NCI-H1048 (cell line): ENCODE data around the gene CSRNP3.
"Not testable (repeated sequence)": the region's sequence is repeated elsewhere in the genome, so short reads cannot be mapped to it uniquely, and the experiment has no call there.

Experiments
- DNase-seq: peaks from one replicate; lab custom pipeline; 2025; lab: John Stamatoyannopoulos, UW

CSRNP3 gene

DNA sequence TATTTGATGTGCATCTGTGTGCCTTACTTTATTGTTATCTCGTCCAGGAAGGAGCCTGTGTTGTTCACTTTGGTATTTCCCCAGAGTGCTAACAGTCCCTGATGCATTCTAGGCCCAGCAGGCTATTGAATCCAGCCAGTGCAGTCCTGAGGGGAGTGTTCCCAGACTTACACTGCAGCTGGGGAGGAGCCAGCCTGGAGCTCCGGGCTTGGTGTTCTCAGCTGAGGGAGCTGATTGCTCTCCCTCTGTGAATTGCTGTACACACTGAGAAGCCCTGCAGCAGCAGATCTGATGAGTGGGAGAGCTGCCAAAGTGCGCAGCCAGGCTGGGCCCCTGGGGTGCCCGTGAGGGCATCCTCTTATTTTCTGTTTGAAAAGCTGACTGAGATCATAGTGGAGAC is 165.4 kb downstream of the CSRNP3 start:
- no peak for DNase-seq

DNA sequence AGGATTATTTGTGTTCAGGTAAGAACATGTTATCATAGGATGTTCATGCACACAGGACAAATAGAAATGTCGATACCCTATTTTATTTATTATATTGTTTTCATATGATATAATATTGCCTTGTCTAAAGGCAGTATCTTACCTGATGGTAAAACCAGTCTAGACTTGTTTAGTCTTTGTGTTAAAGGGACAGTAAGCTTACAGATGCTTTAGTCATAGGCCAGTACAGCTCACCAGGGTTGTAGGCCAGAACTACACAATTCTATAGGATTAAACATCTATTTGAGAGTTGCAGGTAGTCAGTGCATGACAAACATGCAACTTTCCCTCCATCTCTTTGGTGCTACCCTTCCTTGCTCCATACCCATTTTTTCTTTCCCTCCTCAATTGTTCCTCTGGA is 166.0 kb downstream of the CSRNP3 start:
- no peak for DNase-seq

DNA sequence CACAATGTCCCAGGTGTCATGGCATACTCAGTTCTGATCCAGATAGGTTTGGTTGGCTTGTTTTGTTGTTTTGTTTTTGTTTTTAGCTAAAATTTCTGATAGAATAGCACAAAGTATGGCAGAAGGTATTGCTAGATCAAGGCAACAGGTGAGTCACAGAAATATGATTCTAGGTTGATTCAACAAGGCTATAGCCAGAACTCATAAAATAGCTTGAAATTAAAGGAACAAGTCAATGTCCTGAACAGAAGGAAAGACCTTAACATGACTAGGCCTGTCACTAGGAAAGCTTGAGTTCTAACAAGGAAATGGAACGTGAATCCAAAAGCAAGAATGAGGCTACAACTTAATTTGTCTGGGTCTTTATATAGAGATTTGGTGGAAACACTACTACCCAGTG is 167.5 kb downstream of the CSRNP3 start:
- DNase-seq = no peak

DNA sequence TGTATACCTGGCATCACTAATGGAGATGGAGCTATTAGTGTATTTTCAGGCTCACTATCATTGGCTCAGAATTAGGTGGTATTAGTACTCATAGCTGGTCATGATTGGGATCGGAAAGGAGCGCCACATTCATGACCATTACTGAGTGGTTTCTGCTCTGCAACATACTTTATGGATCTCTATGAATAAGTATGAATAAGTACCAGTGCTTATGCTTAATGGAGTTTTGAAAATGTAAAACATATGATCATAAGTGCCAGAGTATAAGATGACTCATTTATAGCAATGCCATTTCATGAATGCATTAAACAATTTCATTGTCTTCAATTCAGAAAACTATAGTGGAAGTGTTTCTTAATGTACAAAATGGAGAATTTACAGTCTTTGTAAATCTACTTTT is 167.9 kb downstream of the CSRNP3 start:
- no peak for DNase-seq

DNA sequence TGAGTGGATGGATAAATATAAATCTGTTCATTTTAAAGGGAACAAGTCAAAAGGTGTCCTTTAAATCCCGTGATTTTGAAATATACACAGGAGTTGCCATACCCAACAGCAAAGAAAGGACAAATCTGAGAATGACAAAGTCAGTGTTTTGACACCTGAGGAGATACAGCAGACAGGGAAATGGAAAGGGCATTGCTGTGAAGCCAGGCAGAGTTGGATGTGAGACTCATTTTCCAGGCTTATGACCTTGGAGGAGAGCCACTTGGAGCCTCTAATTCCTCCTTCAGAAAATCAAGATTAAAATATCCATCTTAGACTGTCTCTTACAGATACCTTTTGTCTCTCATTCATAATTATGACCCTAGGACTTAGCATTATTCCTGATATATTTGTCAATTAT is 170.0 kb downstream of the CSRNP3 start:
- DNase-seq = no peak

DNA sequence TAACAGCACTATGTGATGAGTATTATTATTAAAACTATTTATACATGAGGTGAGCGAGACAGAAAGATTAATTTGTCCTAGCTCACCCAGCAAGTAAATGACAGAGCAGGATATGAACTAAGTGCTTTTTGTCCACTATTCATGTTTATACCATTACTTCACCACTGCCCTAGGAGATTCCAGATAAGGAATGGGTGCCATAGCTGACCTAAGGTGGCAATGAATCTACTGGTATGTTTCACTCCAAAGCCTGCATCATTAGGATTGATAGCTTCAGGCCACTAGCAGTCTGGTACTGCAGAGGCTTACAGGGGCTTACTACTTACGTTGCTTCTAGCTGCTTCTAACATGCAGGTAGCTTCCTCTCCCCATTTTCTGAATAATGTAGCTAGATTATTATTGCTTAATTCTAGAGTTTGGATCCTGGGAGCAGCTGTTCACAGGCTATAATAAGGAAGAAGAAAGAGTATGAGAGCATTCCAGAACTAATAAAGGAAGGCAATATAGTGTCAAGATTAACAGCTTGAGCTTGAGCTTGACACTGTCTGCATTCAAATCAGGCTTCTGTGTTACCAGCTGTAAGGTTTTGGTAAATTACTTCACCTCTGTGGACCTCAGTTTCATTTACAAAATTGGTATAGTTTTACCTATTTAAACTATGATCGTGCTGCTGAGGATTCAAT is 170.9 kb downstream of the CSRNP3 start:
- no peak for DNase-seq

DNA sequence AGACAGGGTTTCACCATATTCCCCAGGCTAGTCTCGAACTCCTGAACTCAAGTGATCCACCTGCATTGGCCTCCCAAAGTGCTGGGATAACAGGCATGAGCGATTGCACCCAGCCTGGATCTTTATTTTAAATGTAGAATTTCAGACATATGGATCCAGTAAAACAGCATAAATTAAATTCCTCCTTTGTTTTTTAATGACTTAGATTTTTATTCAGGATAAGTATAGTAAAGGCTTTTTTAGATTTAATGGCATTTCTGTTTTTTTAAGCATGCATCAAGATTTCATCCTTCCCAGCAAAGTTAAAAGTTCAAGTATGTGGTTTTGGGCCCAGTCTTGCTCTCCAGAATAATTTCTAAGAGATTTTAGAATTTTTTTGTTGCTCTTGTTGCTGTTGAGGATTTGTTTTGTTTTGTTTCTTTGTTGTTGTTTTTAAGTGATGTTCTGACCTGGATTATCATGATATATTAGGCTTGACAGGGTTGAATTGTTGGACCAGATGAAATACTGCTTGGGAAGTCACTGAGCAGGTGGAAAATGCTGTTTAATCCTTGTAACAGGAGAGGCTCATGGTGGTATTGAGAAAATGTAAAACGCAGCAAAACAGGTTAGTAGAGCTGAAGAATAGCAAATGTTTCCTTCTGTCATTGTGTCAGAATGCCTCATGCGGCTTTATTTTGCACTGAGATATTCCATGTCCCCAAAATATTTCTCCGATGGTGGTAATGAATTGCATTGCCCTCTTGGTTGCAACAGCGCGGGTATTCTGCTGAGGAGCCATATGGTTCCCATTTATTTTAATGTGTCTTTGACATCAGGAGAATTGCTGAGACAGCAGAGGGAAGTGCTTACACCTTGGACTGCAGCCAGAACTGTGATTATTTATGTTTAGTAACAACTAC is 176.7 kb downstream of the CSRNP3 start:
- DNase-seq = peak; percentile 21

DNA sequence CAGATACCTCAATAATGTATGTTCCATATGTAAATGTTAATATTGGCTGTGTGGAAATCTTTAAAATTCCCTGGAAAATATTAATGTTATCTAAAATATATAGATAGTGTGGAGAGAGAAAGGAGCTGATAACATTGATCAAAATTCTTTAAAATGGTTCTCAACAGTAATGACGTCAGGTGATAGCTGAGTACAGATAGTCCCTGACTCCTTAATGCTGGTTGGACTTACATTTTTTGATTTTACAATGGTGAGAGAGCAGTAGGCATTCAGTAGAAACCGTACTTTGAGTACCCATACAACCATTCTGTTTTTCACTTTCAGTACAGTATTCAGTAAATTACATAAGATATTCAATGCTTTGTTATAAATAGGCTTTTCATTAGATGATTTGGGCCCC is 177.9 kb downstream of the CSRNP3 start:
- DNase-seq = no peak

DNA sequence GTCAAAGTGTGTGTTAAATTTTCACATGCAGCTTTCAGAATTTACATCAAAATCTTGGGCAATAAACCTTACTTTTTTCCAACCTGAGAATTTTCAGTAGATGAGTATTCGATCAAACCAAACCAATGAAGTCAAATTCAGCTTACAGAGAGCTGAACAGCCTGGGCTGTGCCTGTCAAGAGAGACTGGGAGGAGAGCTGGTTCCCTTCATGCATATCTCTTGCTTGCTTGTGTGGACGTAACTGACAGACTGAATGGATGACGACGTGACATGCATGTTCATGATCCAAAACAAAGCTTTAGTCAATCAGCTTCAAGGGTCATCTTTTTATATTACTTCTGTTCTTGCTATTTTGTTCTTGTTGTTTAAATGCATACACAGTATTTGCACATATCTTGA is 179.3 kb downstream of the CSRNP3 start:
- no peak for DNase-seq

DNA sequence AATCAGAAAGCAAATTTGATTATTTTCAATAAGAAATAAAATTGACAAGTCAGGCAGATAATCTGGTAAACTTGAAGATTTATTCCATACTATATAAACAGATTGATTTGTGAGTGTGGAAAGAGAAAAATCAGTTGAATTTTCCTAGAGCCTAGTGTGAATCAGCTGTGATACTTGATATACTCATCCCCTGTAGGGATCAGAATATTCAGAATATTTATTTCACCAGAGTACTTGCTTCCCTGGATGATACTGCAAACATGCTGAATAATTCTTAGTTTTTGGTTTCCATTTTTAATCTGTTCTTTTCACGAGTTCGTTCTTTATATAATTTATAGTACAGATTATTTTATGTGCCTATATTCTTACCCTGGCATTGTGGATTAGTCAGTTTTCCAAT is 181.7 kb downstream of the CSRNP3 start:
- no peak for DNase-seq

DNA sequence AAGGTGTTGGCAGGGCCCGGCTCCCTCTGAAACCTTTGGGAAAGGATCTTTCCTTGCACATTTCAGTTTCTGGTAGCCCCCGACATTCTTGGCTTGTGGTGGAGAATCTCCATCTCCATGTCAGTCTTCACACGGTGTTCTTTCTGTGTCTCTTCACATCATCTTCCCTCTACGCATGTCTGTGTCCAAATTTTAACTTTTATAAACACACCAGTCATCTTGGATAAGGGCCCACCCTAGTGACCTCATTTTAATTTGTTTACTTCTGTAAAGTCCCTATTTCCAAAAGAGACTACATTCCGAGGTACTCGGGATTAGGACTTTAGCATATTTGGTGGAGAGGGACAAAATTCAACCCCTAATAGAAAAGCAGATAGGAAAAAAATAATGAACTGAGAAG is 186.2 kb downstream of the CSRNP3 start:
- no peak for DNase-seq

DNA sequence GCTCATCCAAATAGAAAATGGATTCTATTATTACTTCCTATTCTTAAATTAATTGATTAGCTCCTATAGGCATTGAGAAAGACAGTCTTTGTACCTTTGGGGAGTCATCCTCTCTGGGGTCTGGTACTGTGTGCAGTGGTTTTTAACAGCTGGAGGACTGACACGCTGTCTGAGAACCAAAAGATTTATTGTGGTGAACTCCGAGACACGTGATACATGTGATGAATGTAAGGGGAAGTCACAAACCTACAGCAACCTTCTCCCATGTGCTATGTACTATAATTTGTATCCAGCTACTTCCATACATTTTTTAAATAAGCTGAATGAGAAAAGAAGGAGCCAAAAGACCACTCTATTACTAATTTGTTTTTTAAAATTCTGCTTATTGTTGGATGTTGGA is 190.9 kb downstream of the CSRNP3 start:
- DNase-seq = no peak

DNA sequence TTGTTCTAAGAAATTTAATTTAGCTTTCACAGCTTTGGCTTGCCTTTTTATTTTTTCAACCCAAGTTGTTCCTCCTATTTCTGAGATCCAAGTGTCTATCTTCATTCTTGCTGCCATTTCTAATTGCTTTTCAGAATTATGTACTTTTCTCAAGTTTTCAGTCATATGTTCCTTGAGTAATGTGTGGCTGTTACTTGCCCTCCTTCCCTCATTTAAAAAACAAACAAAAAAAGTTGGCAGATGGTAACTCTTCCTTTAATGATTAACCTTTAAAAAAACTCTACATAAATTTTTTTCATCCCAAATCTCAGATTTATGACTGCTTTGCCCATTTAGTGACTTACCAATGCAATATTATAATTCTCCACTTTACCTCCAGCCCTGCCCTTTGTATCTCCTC is 193.2 kb downstream of the CSRNP3 start:
- DNase-seq = no peak

DNA sequence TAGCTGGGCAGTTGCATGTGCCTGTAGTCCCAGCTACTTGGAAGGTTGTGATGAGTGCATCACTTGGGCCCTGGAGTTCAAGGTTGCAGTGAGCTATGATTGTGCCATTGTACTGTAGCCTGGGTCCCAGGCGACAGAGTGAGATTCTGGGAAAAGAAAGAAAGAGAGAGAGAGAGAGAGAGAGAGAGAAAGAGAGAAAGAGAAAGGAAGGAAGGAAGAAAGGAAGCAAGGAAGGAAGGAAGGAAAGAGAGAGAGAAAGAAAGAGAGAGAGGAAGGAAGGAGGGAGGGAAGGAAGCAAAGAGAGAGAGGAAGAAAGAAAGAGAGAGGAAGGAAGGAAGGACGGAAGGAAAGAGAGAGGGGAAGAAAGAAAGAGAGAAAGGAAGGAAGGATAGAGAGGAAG is 196.1 kb downstream of the CSRNP3 start:
- no peak for DNase-seq

DNA sequence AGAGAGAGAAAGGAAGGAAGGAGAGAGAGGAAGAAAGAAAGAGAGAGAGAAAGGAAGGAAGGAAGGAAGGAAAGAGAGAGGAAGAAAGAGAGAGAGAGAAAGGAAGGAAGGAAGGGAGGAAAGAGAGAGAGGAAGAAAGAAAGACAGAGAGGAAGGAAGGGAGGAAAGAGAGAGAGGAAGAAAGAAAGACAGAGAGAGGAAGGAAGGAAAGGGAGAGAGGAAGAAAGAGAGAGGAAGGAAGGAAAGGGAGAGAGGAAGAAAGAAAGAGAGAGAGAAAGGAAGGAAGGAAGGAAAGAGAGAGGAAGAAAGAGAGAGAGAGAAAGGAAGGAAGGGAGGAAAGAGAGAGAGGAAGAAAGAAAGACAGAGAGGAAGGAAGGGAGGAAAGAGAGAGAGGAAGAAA is 196.6 kb downstream of the CSRNP3 start:
- DNase-seq = not testable (repeated sequence)

DNA sequence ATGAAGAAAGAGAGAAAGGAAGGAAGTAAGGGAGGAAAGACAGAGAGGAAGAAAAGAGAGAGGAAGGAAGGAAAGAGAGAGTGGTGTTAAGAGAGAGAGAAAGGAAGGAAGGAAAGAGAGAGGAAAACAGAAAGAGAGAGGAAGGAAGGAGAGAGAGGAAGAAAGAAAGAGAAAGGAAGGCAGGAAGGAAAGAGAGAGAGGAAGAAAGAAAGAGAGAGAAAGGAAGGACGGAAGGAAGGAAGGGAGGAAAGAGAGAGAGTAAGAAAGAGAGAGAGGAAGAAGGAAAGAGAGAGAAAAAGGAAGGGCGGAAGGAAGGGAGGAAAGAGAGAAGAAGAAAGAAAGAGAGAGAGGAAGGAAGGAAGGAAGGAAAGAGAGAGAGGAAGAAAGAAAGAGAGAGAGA is 197.1 kb downstream of the CSRNP3 start:
- DNase-seq = no peak

DNA sequence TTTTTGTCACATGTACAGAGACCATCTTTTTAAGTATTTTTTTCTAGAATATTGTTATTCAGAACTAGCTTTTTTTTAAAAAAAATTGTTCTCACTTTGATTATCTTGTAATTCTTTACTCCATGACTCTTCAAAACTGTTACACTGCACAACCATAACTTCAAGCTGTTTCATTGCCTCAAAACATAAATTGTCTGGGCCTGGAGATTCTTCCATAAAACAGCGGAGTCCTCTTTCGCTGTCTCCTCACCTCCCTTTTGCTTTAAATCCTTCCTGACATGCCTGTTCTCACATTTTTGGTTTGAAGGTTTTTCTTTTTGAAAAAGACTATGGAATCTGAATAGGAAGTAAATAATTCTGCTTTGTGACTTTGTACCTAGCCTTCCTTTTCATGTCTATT is 197.9 kb downstream of the CSRNP3 start:
- no peak for DNase-seq

DNA sequence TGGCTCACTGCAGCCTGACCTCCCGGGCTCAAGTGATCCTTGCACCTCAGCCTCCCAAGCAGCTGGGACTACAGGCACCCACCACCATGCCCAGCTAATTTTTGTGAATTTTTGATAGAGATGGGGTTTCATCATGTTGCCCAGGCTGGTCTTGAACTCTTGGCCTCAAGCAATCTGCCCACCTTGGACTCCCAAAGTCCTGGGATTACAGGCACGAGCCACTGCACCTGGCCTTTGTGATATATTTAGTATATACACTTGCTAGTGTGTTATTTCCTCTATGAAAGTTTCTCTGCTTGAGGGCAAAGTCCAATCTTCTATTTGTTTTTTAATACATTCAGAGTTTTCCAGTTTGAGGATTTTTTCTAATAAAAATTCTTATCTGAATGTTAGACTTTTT is 205.3 kb downstream of the CSRNP3 start:
- DNase-seq = no peak

DNA sequence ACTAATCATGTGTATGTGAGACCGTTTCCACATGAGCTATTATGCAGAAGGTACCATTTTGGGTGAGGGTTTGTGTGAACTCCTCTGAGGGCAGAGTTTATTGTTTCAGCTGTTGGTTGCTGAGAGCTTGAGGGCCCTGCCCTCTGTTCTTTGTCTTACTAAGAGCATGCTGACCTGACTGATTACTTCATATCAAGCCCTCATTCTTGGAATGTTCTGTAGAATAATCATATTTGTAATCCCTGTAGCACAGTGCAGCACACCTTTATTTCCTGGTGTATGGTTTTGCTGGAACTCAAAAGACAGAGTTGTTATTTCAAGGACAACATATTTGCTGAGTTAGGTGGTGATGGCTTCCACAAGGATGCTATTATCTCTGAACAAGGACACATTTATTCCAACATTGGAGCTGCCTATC is 206.1 kb downstream of the CSRNP3 start:
- no peak for DNase-seq

DNA sequence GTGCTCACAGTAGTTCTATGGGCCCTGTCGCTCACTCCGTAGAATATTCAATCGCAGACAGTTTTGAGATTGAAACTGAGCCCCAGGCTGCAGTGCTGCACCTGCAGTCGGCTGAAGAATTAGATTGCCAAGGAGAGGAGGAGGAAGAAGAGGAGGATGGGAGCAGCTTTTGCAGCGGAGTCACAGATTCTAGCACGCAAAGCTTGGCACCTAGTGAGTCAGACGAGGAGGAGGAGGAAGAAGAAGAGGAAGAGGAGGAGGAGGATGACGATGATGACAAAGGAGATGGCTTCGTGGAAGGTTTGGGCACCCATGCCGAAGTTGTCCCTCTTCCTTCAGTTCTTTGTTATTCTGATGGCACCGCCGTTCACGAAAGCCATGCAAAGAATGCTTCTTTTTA is 209.4 kb downstream of the CSRNP3 start:
- no peak for DNase-seq

DNA sequence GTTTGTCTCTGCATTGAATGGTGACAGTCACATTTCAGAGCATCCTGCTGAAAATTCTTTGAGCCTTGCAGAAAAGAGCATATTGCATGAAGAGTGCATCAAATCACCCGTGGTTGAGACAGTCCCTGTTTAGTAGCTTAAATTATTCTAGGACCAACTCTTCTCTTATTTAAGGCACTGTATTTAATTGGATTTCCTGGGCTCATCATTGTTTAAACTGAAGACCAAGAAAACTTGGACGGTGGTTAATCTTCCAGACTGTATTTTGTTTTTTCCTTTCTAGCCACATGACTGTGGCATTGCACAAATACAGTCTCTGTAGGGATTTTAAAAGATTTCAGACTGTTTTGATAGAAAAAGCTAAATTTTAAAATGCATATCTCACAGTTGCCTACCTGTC is 210.1 kb downstream of the CSRNP3 start:
- DNase-seq = no peak

DNA sequence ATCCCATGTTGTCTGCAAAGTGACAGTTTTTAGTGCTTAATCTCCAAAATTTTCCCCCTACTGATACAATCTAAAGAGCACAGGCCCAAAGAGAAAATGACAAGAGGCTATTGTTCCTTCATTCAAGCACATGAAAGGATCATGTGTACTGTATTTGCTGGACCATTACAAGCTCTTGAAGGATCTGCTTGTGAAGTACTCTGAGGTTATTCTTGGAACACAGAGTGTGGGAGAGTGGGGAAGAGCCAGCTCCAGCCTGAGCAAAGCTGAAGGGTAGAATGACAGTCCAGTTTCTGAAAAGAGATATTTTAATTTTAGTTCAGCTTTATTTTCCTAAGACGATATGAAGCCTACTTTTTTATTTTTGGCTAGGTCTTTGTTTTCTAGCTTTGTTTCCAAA is 212.3 kb downstream of the CSRNP3 start:
- no peak for DNase-seq

DNA sequence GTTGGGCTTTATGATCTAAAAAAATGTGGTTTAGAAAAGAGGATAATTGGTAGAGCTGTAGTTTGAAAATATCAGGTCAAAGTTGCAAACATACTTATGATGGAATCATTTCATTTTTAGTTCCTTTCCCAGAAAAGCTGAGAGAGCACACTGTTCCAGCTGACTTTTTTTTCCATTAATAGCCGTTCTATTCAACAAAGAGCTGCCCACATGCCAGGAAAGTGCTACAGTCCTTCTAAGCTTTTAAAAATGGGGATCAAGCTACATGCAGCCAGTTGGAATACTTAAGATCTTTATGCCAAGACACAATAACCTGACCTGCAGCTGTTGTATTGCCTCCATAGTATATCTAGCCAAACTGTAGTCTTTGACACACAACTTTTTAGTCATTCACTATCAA is 213.0 kb downstream of the CSRNP3 start:
- no peak for DNase-seq

DNA sequence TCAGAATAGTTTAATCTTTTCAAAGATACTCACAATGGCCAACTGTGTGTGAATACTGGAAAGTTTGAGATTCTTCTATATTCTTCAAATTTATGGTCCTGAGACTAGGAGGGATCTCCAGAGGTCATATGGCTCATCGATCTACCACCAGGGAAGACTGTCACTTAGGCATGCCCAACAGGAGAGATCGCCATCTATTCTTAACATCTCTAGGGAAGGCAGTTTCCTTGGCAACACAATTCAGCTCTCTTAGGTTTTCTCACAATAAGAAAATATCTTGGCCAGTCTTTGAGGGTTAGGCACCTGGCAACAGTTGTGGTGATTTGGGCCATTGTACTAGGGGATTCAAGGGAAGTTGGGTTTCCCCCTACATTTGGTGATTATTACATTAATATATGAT is 217.3 kb downstream of the CSRNP3 start:
- DNase-seq = no peak
